Thyroid gland (tissue), 4 donors: ENCODE results near the gene ORM1.

ENCODE experiments used
- CTCF ChIP-seq, 6 experiments: fragments of 200-600 bp in 3 of 6; fragments of 450-650 bp in 3 of 6; sonication (generic) in 3 of 6; IDR thresholded peaks; one replicate each; pipeline ENCODE4 v1.5.1; 2016 to 2019; ENCODE audit warnings: antibody characterized with exemption in 6 of 6, mild to moderate bottlenecking in 2 of 6, inconsistent platforms in 1 of 6, moderate library complexity in 1 of 6
- POLR2A ChIP-seq, 2 donors: fragments of 450-650 bp; IDR thresholded peaks; one replicate each; pipeline ENCODE4 v1.6.1; 2017; ENCODE audit warnings: antibody characterized with exemption in 2 of 2, mild to moderate bottlenecking in 2 of 2, moderate library complexity in 1 of 2

DNA sequence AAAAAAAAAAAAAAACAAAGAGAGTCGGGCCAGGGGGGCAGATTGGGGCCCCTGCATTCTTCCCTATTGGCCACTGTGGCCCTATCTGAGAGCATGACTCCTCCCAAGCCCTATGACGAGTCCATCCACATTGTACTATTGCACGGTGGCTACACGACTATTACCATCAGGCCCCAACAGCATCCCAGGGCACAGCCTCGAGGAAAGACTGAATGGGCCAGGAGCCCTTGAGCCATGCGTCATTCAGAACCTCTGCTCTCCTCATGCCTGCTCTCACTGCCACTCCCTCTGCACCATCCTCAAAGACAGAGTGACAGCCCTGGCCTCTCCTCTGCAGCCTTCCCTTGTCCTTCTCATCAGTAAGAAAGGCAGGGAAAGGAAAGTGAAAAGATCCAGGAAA, 20.2 kb upstream of the ORM1 start:
- TF ChIP-seq POLR2A (IDR thresholded peaks at IDR 0.05): no peak
- no peak for TF ChIP-seq CTCF (IDR thresholded peaks at IDR 0.05)
